Muscle of leg (tissue), 11 donors: ENCODE data around the gene ANKRD55. TPM values are rescaled to one million over a fixed set of nuclear protein-coding genes. Genes with fewer than 3 reads are reported as not detected.
A peak's percentile ranks its signal among the peaks of the same experiment; 100 is the strongest.

ENCODE experiments used
- DNase-seq: peaks from one replicate; pipeline ENCODE4 v3.0.0; 2013
- H3K27ac ChIP-seq: one replicate; pipeline ENCODE4 v1.5.1; 2013; ENCODE audit warnings: mild to moderate bottlenecking, low read length, control low read depth
- H3K27me3 ChIP-seq: one replicate; pipeline ENCODE4 v1.6.1; 2013; ENCODE audit warnings: low read length; ENCODE audit not compliant: control insufficient read depth, insufficient read depth
- H3K36me3 ChIP-seq: one replicate; pipeline ENCODE4 v1.6.1; 2013; ENCODE audit warnings: low read length; ENCODE audit not compliant: control insufficient read depth, insufficient read depth
- H3K4me1 ChIP-seq: one replicate; pipeline ENCODE4 v1.6.1; 2013; ENCODE audit warnings: low read length; ENCODE audit not compliant: control insufficient read depth, insufficient read depth
- H3K4me3 ChIP-seq: one replicate; pipeline ENCODE4 v1.5.1; 2013; ENCODE audit warnings: low read length, control low read depth
- H3K9me3 ChIP-seq: replicated peaks from 2 replicates; pipeline ENCODE4 v1.6.1; 2013; ENCODE audit warnings: low read depth, low read length; ENCODE audit not compliant: control insufficient read depth
- WGBS: methylation state at CpG from one replicate; pipeline ENCODE4 v1.1.5; 2013; ENCODE audit warnings: missing lambda C conversion rate; ENCODE audit not compliant: insufficient coverage; 5-methylcytosine and 5-hydroxymethylcytosine counted together
- polyA plus RNA-seq, 8 donors: library from polyadenylated mRNA; unstranded; fragments of 120-200 nt; gene quantifications; one replicate each; pipeline versions ENCODE4 v1.2.1 to v1.2.3, GENCODE V29; 2013; ENCODE audit warnings: inconsistent platforms in 1 of 8, low replicate concordance in 1 of 8; ENCODE audit not compliant: insufficient read length in 8 of 8, insufficient read depth in 1 of 8
- total RNA-seq: library from RNA; stranded (reverse); fragments of 120-200 nt; gene quantifications from one replicate; pipeline ENCODE4 v1.2.4, GENCODE V29; 2013

ANKRD55 gene
- total and polyA plus RNA-seq, 9 donors = 0.19 to 1.0 (median 0.32) TPM; not detected in 1

- peak overlapping the region; percentile 10 for H3K27ac ChIP-seq
Measured at GRCh38 chr5:56148453-56148971, 84.6 kb downstream of the ANKRD55 start.

GRCh38 chr5:56147659-56148230 lies 85.4 kb downstream of the ANKRD55 start:
- DNase-seq = peak; percentile 63
- 100% methylated on average over 1 of the region's 4 CpGs for WGBS
- H3K36me3 ChIP-seq = no peaks in the 10 kb centered on the region
- no peak overlapping the region for H3K27ac ChIP-seq
- peaks cover 6% of the 10 kb centered on the region for H3K4me1 ChIP-seq
- H3K9me3 ChIP-seq = no peaks in the 10 kb centered on the region
- no peaks in the 10 kb centered on the region for H3K27me3 ChIP-seq
- H3K4me3 ChIP-seq = no peak overlapping the region

More at GRCh38 chr5:56148453-56148971, 84.6 kb downstream of the ANKRD55 start:
- no CpG with 5 or more reads among the region's 4 CpGs for WGBS
- peak; percentile 67 for DNase-seq
- no peaks in the 10 kb centered on the region for H3K36me3 ChIP-seq
- no peaks in the 10 kb centered on the region for H3K9me3 ChIP-seq
- peaks cover 6% of the 10 kb centered on the region for H3K4me1 ChIP-seq
- H3K4me3 ChIP-seq = no peak overlapping the region
- no peaks in the 10 kb centered on the region for H3K27me3 ChIP-seq

DNA sequence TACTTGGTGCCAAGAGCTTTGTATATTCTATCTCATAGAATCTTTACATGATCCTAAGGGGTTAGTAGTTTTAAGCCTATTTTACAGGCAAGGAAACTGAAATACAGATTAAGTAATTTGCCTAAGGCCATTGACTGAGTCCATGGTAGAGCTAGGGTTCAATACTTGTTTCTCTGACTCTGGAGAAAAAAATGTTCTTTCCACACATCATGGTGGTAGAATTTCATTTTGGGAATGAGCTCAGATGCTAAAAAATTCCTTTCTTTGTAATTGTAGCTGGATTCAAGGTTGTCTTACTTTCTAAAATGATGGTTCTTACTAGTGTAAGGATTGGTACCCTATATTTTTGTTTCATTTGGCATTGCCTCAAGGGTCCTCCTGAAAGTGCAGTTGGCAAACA lies 86.0 kb downstream of the ANKRD55 start:
- no peak for DNase-seq
- H3K4me3 ChIP-seq = no peak overlapping the region
- H3K4me1 ChIP-seq = peaks cover 4% of the 10 kb centered on the region
- H3K27ac ChIP-seq = no peak overlapping the region
- H3K9me3 ChIP-seq = no peaks in the 10 kb centered on the region
- no peaks in the 10 kb centered on the region for H3K36me3 ChIP-seq
- H3K27me3 ChIP-seq = no peaks in the 10 kb centered on the region

DNA sequence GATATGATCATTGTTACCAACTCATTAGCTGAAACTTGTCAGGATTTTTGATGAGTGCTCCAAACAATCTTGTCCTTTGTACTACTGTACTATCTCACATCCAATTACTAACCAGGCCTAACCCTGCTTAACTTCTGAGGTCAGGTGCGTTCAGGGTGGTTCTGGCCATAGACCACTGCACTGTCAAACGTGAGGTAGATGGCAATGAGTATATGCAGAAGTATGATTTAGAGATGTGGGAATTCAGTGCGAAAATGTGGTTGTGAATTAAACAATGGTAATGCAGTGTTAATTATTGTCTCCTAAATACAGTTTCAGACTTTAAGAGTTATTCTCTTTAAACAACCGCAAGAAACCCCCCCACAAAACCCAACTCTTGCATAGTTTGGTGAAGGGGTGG lies 86.5 kb downstream of the ANKRD55 start:
- H3K9me3 ChIP-seq = no peaks in the 10 kb centered on the region
- WGBS = 100% methylated on average over 1 of the region's 4 CpGs

GRCh38 chr5:56145511-56145910 lies 87.6 kb downstream of the ANKRD55 start:
- Histone ChIP-seq H3K27me3 (no peaks in the 10 kb centered on the region), H3K36me3 (no peaks in the 10 kb centered on the region), H3K4me3 (no peak overlapping the region), H3K27ac (no peak overlapping the region), H3K9me3 (no peaks in the 10 kb centered on the region), H3K4me1 (peaks cover 2% of the 10 kb centered on the region)
- DNase-seq = no peak
- WGBS = no CpG with 5 or more reads among the region's 1 CpG

More for the DNA sequence above, 86.5 kb downstream of the ANKRD55 start:
- Histone ChIP-seq H3K27me3 (no peaks in the 10 kb centered on the region), H3K4me1 (peaks cover 2% of the 10 kb centered on the region), H3K4me3 (no peak overlapping the region), H3K27ac (no peak overlapping the region), H3K36me3 (no peaks in the 10 kb centered on the region)
- DNase-seq = no peak

DNA sequence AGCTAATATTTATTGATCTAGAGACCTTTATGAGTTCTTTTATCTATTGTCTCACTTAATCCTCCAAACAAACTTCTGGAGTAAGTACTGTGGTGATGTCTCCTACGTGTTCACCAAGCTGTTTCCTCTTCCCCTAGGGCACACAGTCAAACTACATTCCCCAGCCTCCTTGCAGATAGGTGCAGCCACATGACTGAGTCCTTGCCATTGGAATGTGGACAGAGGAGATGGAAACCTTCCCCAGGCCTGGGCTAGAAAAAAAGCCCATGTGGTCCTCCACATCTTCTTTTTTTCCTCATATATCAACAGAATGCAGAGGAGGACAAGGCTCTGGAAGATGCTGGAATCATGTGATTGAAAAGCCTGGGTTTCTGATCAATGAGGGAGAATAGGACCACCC lies 88.0 kb downstream of the ANKRD55 start:
- WGBS = no CpG with 5 or more reads among the region's 1 CpG
- H3K27ac ChIP-seq = no peak overlapping the region
- H3K4me3 ChIP-seq = no peak overlapping the region
- H3K9me3 ChIP-seq = no peaks in the 10 kb centered on the region
- no peaks in the 10 kb centered on the region for H3K27me3 ChIP-seq
- DNase-seq = no peak
- peaks cover 2% of the 10 kb centered on the region for H3K4me1 ChIP-seq
- no peaks in the 10 kb centered on the region for H3K36me3 ChIP-seq

- DNase-seq = no peak
- no CpG with 5 or more reads among the region's 1 CpG for WGBS
- peaks cover 2% of the 10 kb centered on the region for H3K4me1 ChIP-seq
- no peaks in the 10 kb centered on the region for H3K36me3 ChIP-seq
- H3K27me3 ChIP-seq = no peaks in the 10 kb centered on the region
- H3K27ac ChIP-seq = no peak overlapping the region
- H3K4me3 ChIP-seq = no peak overlapping the region
- H3K9me3 ChIP-seq = no peaks in the 10 kb centered on the region
Measured at GRCh38 chr5:56144211-56144610, 88.9 kb downstream of the ANKRD55 start.

- Histone ChIP-seq H3K27ac (no peak overlapping the region), H3K4me3 (no peak overlapping the region), H3K27me3 (no peaks in the 10 kb centered on the region), H3K9me3 (no peaks in the 10 kb centered on the region), H3K36me3 (no peaks in the 10 kb centered on the region), H3K4me1 (peaks cover 2% of the 10 kb centered on the region)
- no peak for DNase-seq
- WGBS = 74% methylated on average over 2 of the region's 2 CpGs
Measured at GRCh38 chr5:56143373-56143714, 89.8 kb downstream of the ANKRD55 start.

DNA sequence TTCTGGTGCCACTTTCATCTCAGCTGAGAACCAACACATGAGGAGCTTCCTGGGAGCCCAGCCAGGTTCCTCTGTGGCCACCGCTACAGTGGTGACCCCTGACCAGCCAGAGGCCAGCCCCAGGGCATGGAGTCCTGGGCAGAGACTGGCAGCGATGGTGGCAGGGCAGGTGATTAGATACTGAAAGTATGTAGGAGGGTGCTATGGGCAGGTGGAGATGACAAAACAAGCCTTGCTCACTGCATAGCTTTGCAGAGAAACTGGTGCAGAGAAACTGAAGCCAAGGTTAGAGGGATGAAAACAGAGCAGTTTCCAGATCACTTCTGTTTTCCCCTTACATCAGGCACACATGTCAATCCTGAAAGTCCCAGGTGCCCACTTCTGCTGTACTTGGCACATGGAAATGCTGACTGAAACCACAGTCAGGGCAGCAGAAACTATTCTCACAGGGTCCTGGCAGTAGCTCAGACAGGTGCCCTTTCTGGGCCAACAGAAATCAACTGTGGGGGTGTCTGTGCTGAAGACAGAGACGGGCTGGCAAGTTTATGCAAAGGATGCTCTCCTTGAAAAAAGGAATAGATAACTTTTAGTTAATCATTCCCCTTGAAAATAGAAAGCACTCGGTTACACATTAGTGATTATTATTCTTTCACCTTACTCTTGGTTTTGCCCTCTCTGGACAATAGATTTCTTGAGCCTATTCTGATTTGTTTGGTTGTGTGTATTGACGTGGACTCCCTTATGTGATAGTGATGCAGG lies 90.3 kb downstream of the ANKRD55 start:
- no peaks in the 10 kb centered on the region for H3K36me3 ChIP-seq
- no peak for DNase-seq
- H3K27ac ChIP-seq = no peak overlapping the region
- no peaks in the 10 kb centered on the region for H3K27me3 ChIP-seq
- H3K9me3 ChIP-seq = no peaks in the 10 kb centered on the region
- peaks cover 2% of the 10 kb centered on the region for H3K4me1 ChIP-seq
- WGBS = 90% methylated on average over 3 of the region's 5 CpGs
- no peak overlapping the region for H3K4me3 ChIP-seq

GRCh38 chr5:56142233-56142613 lies 90.9 kb downstream of the ANKRD55 start:
- Histone ChIP-seq H3K9me3 (no peaks in the 10 kb centered on the region), H3K27me3 (no peaks in the 10 kb centered on the region), H3K4me3 (no peak overlapping the region), H3K36me3 (no peaks in the 10 kb centered on the region), H3K4me1 (peaks cover 2% of the 10 kb centered on the region), H3K27ac (no peak overlapping the region)
- DNase-seq = no peak
- 80% methylated on average over 2 of the region's 6 CpGs for WGBS
